SK-N-SH (cell line): Measurements from ENCODE around the gene EYA3.

Experiments
- EP300 ChIP-seq, 2 experiments: IDR thresholded peaks; 2 replicates each; pipeline versions ENCODE4 v1.4.0 to v1.6.1; 2012; ENCODE audit warnings: borderline replicate concordance in 1 of 2, low read depth in 1 of 2, low read length in 1 of 2
- EZH2phosphoT487 ChIP-seq: fragments of 200-600 bp; sonication (generic); IDR thresholded peaks from 2 replicates; pipeline ENCODE4 v1.6.1; 2017; ENCODE audit warnings: low read depth, mixed run types, mild to moderate bottlenecking, antibody characterized with exemption, moderate library complexity, borderline replicate concordance
- GATA2 ChIP-seq: sonication (generic); formaldehyde crosslinking; IDR thresholded peaks from 2 replicates; pipeline ENCODE4 v1.5.0; 2020; ENCODE audit warnings: mild to moderate bottlenecking, missing genetic modification reagents
- REST ChIP-seq: IDR thresholded peaks from 2 replicates; pipeline ENCODE4 v1.6.1; 2012; ENCODE audit warnings: mild to moderate bottlenecking, low read depth, low read length, moderate library complexity
- SMC3 ChIP-seq: IDR thresholded peaks from 2 replicates; pipeline ENCODE4 v1.6.1; 2012; ENCODE audit warnings: low read depth, low read length, improper control_type of control experiment

GRCh38 chr1:28071813-28072212, 16.6 kb downstream of the EYA3 start:
- TF ChIP-seq EP300 (IDR thresholded peaks at IDR 0.05; ENCODE audit: borderline replicate concordance in 1 of 2, low read depth in 1 of 2, low read length in 1 of 2) (no peak), SMC3 (no peak), REST (no peak), GATA2 (no peak), EZH2phosphoT487 (no peak)
